GM13977 (cell line): Measurements from ENCODE around the gene TRAK2.

ENCODE experiments used
- DNase-seq: peaks from one replicate; pipeline ENCODE4 v3.0.0; 2012; ENCODE audit warnings: low spot score
- CTCF ChIP-seq: IDR thresholded peaks from 2 replicates; pipeline ENCODE4 v1.5.1; 2012; ENCODE audit warnings: mild to moderate bottlenecking, control low read depth; ENCODE audit not compliant: insufficient read depth; ENCODE audit errors: extremely low read depth, missing control alignments
- in situ Hi-C: fragments of 300-500 bp; cut with MboI; formaldehyde crosslinking; loops from one replicate; pipeline ENCODE4 v1.12.0; 2022; ENCODE audit warnings: low sequenced_read_pairs, low pct_unique_long_range_greater_than_20kb, mixed read lengths, inconsistent platforms; ENCODE audit not compliant: unreplicated experiment

Gene TRAK2

GRCh38 chr2:201404699-201405280, 46.5 kb downstream of the TRAK2 start:
- TF ChIP-seq CTCF: no peak
- in situ Hi-C loops: no loop called here
- DNase-seq: no peak

GRCh38 chr2:201403880-201404279, 47.4 kb downstream of the TRAK2 start:
- no peak for DNase-seq
- in situ Hi-C loops: no loop called here

GRCh38 chr2:201402651-201403562, 48.4 kb downstream of the TRAK2 start:
- in situ Hi-C loops: no loop called here
- no peak for TF ChIP-seq CTCF
- no peak for DNase-seq

More at GRCh38 chr2:201403880-201404279, 47.4 kb downstream of the TRAK2 start:
- TF ChIP-seq CTCF: no peak

GRCh38 chr2:201401815-201402214, 49.4 kb downstream of the TRAK2 start:
- DNase-seq: no peak
- in situ Hi-C loops: no loop called here
- TF ChIP-seq CTCF: no peak

GRCh38 chr2:201396595-201396994, 54.7 kb downstream of the TRAK2 start:
- in situ Hi-C loops: no loop called here
- DNase-seq: no peak
- no peak for TF ChIP-seq CTCF

GRCh38 chr2:201383136-201383535, 68.1 kb downstream of the TRAK2 start:
- TF ChIP-seq CTCF: no peak
- no peak for DNase-seq
- in situ Hi-C loops: no loop called here
